Measurements from ENCODE around the gene ZMIZ1.

Gene ZMIZ1

GRCh38 chr10:79025199-79025832 lies 43.5 kb upstream of the ZMIZ1 start:
- Histone ChIP-seq H3K27me3 (ENCODE audit: insufficient read depth, low read depth, severe bottlenecking) (no peaks in the 10 kb centered on the region), H3K9me3 (ENCODE audit: severe bottlenecking) (no peaks in the 10 kb centered on the region), H3K4me3 (ENCODE audit: low read depth, low read length) (no peak overlapping the region), H3K36me3 (no peaks in the 10 kb centered on the region), H3K27ac (peak overlapping the region; percentile 17; the same call in 1 of the 2 replicates)
- TF ChIP-seq, protein P1, sequence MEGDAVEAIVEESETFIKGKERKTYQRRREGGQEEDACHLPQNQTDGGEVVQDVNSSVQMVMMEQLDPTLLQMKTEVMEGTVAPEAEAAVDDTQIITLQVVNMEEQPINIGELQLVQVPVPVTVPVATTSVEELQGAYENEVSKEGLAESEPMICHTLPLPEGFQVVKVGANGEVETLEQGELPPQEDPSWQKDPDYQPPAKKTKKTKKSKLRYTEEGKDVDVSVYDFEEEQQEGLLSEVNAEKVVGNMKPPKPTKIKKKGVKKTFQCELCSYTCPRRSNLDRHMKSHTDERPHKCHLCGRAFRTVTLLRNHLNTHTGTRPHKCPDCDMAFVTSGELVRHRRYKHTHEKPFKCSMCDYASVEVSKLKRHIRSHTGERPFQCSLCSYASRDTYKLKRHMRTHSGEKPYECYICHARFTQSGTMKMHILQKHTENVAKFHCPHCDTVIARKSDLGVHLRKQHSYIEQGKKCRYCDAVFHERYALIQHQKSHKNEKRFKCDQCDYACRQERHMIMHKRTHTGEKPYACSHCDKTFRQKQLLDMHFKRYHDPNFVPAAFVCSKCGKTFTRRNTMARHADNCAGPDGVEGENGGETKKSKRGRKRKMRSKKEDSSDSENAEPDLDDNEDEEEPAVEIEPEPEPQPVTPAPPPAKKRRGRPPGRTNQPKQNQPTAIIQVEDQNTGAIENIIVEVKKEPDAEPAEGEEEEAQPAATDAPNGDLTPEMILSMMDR (IDR thresholded peaks at IDR 0.05; ENCODE audit: low read depth, low read length) = no peak
- DNase-seq = peak; percentile 55

DNA sequence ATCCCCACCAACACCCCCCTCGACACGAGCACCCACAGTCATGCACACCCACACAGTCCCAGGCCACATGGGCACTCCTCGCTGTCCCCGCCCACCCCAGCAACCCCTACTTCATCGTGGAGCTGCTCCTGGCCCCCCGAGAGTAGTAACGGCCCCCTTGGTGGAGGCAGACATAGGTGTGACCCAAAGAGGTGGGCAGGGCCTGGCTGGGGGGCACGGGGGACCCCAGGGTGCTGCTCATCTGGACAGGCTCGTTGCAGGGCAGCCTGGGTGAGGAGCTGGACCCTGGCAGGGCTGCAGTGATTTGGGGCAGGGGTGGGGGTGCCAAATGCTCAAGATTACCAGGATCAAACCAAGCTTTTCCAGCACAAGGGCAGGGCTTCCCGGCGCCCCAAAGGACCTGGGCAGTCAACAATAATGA lies 42.4 kb upstream of the ZMIZ1 start:
- Histone ChIP-seq H3K4me3 (ENCODE audit: low read depth, low read length) (no peak overlapping the region), H3K36me3 (no peaks in the 10 kb centered on the region), H3K9me3 (ENCODE audit: severe bottlenecking) (no peaks in the 10 kb centered on the region), H3K27me3 (ENCODE audit: insufficient read depth, low read depth, severe bottlenecking) (no peaks in the 10 kb centered on the region), H3K27ac (no peak overlapping the region)
- TF ChIP-seq, protein P1 (IDR thresholded peaks at IDR 0.05; ENCODE audit: low read depth, low read length) = no peak
- no peak for DNase-seq

- DNase-seq = no peak
- TF ChIP-seq, protein P1 (IDR thresholded peaks at IDR 0.05; ENCODE audit: low read depth, low read length) = no peak
- Histone ChIP-seq H3K36me3 (no peaks in the 10 kb centered on the region), H3K27ac (no peak overlapping the region), H3K9me3 (ENCODE audit: severe bottlenecking) (no peaks in the 10 kb centered on the region), H3K27me3 (ENCODE audit: insufficient read depth, low read depth, severe bottlenecking) (no peaks in the 10 kb centered on the region), H3K4me3 (ENCODE audit: low read depth, low read length) (no peak overlapping the region)
These were observed 42.0 kb upstream of the ZMIZ1 start for GRCh38 chr10:79026806-79027146.

- H3K4me3 ChIP-seq (ENCODE audit: low read depth, low read length) = no peak overlapping the region
- TF ChIP-seq, protein P1 (IDR thresholded peaks at IDR 0.05; ENCODE audit: low read depth, low read length) = no peak
- DNase-seq = peak; percentile 62
- no peaks in the 10 kb centered on the region for H3K27me3 ChIP-seq (ENCODE audit: insufficient read depth, low read depth, severe bottlenecking)
- H3K36me3 ChIP-seq = no peaks in the 10 kb centered on the region
- no peaks in the 10 kb centered on the region for H3K9me3 ChIP-seq (ENCODE audit: severe bottlenecking)
- H3K27ac ChIP-seq = peak overlapping the region; percentile 58
These were observed 41.4 kb upstream of the ZMIZ1 start for GRCh38 chr10:79027147-79028055.

DNA sequence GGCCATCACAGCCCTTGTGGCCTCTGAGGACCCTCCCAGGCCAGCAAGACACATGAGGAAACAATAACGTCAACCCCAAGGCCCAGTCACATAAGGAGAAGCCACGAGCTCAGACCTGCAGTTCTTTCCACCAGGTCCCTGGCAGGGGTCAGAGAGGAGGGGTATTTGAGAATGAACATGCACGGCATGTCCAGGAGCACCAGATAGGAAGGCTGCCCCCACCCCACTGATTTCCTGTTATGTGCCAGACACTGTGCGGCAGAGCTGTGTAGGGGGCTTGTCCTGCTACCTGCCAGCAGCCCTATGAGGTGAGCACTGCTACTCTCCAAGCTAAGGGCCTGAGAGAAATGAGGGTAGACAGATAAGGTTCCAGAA lies 40.7 kb upstream of the ZMIZ1 start:
- peak overlapping the region; percentile 58 for H3K27ac ChIP-seq
- H3K4me3 ChIP-seq (ENCODE audit: low read depth, low read length) = no peak overlapping the region
- no peak for DNase-seq

More for the DNA sequence above, 40.7 kb upstream of the ZMIZ1 start:
- H3K9me3 ChIP-seq (ENCODE audit: severe bottlenecking) = no peaks in the 10 kb centered on the region
- no peaks in the 10 kb centered on the region for H3K27me3 ChIP-seq (ENCODE audit: insufficient read depth, low read depth, severe bottlenecking)
- no peaks in the 10 kb centered on the region for H3K36me3 ChIP-seq
- TF ChIP-seq, protein P1 (IDR thresholded peaks at IDR 0.05; ENCODE audit: low read depth, low read length) = no peak

Data from WERI-Rb-1 (cell line).